Measurements from ENCODE around the gene OR10A5. TPM values are rescaled to one million over a fixed set of nuclear protein-coding genes. Genes with fewer than 3 reads are reported as not detected.

OR10A5 gene
- polyA plus RNA-seq, 3 donors, result not detected

DNA sequence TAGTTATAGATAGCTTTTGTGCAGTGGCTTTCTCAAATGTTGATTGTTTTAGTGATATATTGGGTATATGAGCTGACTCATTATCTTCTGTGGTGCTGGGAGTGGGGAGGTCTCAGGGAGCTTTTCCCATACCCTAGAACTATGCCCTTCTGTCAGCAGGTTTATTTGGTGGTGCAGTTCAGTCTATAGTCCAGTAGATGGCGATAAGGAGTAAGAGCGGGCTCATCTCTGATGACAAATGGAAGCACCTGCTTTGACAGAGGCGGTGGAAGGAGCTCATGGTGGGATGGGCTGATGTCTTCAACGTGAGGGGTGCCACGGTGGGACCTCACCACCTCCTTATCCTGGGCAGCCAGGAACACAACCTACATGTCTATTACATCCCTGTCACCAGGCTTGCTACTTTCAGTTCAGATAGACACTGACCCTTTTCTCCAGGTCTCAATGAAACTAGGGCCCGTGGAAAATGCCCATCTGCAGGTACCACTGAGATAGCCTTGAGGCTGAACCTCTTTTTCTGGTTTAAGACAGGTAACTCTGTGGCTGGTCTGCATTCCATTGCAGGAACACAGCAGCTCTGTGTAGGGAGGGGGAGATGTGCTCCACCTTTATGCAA, 33.0 kb upstream of the OR10A5 start:
- Histone ChIP-seq H3K4me3 (replicated peaks in 1 of 3; ENCODE audit: low read depth in 2 of 3, low read length in 3 of 3) (no peak overlapping the region), H3K27ac (ENCODE audit: low read depth in 1 of 2, low read length in 2 of 2) (no peak overlapping the region), H3K4me2 (replicated peaks; ENCODE audit: extremely low read depth, low read length, poor library complexity, severe bottlenecking) (no peak overlapping the region), H4K20me1 (ENCODE audit: insufficient read depth, low read length) (no peaks in the 10 kb centered on the region), H3K27me3 (ENCODE audit: control insufficient read depth in 2 of 2, insufficient read depth in 2 of 2, low read length in 2 of 2) (no peaks in the 10 kb centered on the region), H3K4me1 (ENCODE audit: control insufficient read depth in 1 of 2, insufficient read depth in 2 of 2, low read length in 2 of 2) (no peaks in the 10 kb centered on the region), H2AFZ (ENCODE audit: insufficient read depth, low read depth, low read length, poor library complexity, severe bottlenecking) (no peak overlapping the region), H3K79me2 (ENCODE audit: insufficient read depth, low read length) (no peaks in the 10 kb centered on the region), H3K9me3 (replicated peaks in 1 of 2; ENCODE audit: control insufficient read depth in 1 of 2, insufficient read depth in 1 of 2, low read length in 2 of 2) (no peaks in the 10 kb centered on the region), H3K36me3 (replicated peaks in 1 of 2; ENCODE audit: control insufficient read depth in 1 of 2, insufficient read depth in 2 of 2, low read length in 2 of 2) (no peaks in the 10 kb centered on the region), H3K9ac (ENCODE audit: insufficient read depth, low read length, poor library complexity, severe bottlenecking) (no peak overlapping the region)
- WGBS (ENCODE audit: insufficient coverage), result 24% methylated on average over 3 of the region's 6 CpGs
- Mint-ChIP-seq H3K9me3 (peaks cover 0 to 3% (median 0%) of the 10 kb centered on the region in 7 donors), H3K4me1 (no peaks in the 10 kb centered on the region), H3K27me3 (ENCODE audit: low read depth in 3 of 3) (peaks cover 0 to 16% (median 3%) of the 10 kb centered on the region in 3 donors), H3K36me3 (no peaks in the 10 kb centered on the region), H3K27ac (no peak overlapping the region), H3K4me3 (no peak overlapping the region)
- DNase-seq, result peak; percentile 13 to 37 (median 36)
- intact Hi-C loops (cut with micrococcal nuclease), result loop anchor here in 1 of 2 donors (10.0 kb wide), 1 partner anchor 882 kb away; no protein-coding TSS in a partner anchor
- TF ChIP-seq, protein P1, sequence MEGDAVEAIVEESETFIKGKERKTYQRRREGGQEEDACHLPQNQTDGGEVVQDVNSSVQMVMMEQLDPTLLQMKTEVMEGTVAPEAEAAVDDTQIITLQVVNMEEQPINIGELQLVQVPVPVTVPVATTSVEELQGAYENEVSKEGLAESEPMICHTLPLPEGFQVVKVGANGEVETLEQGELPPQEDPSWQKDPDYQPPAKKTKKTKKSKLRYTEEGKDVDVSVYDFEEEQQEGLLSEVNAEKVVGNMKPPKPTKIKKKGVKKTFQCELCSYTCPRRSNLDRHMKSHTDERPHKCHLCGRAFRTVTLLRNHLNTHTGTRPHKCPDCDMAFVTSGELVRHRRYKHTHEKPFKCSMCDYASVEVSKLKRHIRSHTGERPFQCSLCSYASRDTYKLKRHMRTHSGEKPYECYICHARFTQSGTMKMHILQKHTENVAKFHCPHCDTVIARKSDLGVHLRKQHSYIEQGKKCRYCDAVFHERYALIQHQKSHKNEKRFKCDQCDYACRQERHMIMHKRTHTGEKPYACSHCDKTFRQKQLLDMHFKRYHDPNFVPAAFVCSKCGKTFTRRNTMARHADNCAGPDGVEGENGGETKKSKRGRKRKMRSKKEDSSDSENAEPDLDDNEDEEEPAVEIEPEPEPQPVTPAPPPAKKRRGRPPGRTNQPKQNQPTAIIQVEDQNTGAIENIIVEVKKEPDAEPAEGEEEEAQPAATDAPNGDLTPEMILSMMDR (IDR thresholded peaks at IDR 0.05), result peak; percentile 92

DNA sequence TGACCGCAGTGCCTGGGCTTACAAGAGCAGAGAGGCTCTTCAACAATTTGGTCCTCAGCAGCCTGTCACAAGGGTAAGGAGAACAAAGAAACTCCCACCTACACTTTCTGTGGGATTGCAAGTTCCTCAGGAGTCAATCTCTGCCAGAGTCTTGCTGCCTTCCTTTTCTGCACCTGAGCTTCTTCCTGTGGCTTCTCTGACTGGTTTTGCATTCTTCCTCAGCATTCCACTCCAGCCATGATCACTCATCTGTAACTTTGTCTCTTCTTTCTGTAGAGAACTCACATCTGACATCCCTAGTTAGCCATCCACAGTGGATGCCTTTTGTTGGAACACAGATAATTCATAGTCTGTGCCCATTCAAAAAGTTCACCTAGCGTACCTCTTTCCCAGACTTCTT, 31.8 kb upstream of the OR10A5 start:
- Histone ChIP-seq H3K27me3 (ENCODE audit: control insufficient read depth in 2 of 2, insufficient read depth in 2 of 2, low read length in 2 of 2) (no peaks in the 10 kb centered on the region), H4K20me1 (ENCODE audit: insufficient read depth, low read length) (no peaks in the 10 kb centered on the region), H3K27ac (ENCODE audit: low read depth in 1 of 2, low read length in 2 of 2) (no peak overlapping the region), H3K9ac (ENCODE audit: insufficient read depth, low read length, poor library complexity, severe bottlenecking) (no peak overlapping the region), H3K4me1 (ENCODE audit: control insufficient read depth in 1 of 2, insufficient read depth in 2 of 2, low read length in 2 of 2) (no peaks in the 10 kb centered on the region), H3K4me3 (replicated peaks in 1 of 3; ENCODE audit: low read depth in 2 of 3, low read length in 3 of 3) (no peak overlapping the region), H3K79me2 (ENCODE audit: insufficient read depth, low read length) (no peaks in the 10 kb centered on the region), H3K9me3 (replicated peaks in 1 of 2; ENCODE audit: control insufficient read depth in 1 of 2, insufficient read depth in 1 of 2, low read length in 2 of 2) (peaks cover 0 to 10% of the 10 kb centered on the region in 2 donors), H2AFZ (ENCODE audit: insufficient read depth, low read depth, low read length, poor library complexity, severe bottlenecking) (no peak overlapping the region), H3K36me3 (replicated peaks in 1 of 2; ENCODE audit: control insufficient read depth in 1 of 2, insufficient read depth in 2 of 2, low read length in 2 of 2) (no peaks in the 10 kb centered on the region), H3K4me2 (replicated peaks; ENCODE audit: extremely low read depth, low read length, poor library complexity, severe bottlenecking) (no peak overlapping the region)
- Mint-ChIP-seq H3K4me3 (no peak overlapping the region), H3K4me1 (no peaks in the 10 kb centered on the region), H3K27me3 (ENCODE audit: low read depth in 3 of 3) (peaks cover 1 to 7% (median 2%) of the 10 kb centered on the region in 3 donors), H3K36me3 (no peaks in the 10 kb centered on the region), H3K9me3 (peaks cover 2 to 9% (median 5%) of the 10 kb centered on the region in 7 donors), H3K27ac (no peak overlapping the region)
- TF ChIP-seq, protein P1 (IDR thresholded peaks at IDR 0.05), result no peak
- no peak for DNase-seq
- WGBS (ENCODE audit: insufficient coverage), result 90% methylated on average over 2 of the region's 2 CpGs
- intact Hi-C loops (cut with micrococcal nuclease), result loop anchor here in 1 of 2 donors (10.0 kb wide), 1 partner anchor 881 kb away; no protein-coding TSS in a partner anchor
